ENCODE data around the gene JARID2.

The JARID2 gene

DNA sequence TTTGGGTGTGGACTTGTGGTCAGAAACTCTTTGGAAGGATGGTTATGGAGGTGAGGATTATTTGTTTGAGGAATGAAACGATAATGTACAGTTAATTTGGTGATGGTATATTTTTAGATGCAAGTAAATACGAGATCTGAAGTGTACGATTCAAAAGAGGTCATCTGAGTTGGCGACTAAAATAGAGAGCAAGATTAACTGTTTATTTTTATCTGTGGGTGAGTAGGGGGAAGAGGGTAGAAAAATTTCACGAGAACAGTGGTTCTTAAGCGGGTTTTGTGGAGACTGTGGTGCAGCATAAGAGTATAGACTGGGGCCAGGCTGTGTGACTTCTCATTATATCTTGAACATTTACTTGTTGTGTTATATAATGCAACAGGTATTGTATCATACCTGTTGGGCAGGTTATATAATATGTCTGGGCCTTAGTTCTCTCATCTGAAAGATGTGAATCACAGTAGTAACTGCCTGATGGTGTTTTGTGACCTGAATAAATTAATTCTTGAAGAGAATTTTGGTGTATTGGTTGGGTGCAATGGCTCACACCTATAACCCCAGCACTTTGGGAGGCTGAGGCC, 171.2 kb downstream of the JARID2 start:
- DNase-seq (ENCODE audit: low read depth, low spot score): no peak

DNA sequence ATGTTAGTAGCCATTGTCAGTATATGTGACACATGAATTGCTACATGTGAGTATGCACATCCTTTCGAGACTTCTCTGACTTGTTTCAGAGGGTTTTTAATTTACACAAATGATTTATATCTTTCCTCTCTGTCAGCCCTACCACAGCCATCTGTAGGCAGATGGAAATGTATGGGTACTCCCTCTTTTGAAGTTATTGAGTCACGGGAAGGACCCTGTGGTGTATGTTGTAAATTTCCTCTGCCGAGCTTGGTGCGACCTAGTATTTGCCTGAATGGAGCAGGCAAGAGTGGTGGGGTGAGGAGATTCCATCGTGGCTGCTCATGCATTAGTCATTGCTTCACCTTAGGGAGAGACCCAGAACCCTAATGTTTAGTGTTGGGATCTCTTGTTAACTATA, 171.9 kb downstream of the JARID2 start:
- DNase-seq (ENCODE audit: low read depth, low spot score): no peak

DNA sequence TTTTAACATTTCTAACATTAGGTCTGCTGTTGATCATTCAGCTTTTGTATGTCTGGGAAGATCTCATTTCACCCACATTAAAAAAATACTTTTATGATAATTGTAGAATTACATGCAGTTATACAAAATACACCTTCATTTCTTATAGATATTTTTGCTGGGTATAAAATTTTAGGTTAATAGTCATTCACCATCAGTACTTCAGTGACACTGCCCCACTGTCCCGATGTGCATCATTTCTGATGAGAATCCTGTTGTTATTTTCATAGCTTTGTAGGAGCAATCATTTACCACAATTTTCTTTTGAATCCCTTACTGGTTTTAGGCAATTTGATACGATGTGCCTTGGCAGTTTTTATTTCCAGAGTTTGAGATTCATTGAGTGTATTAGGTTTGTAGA, 173.6 kb downstream of the JARID2 start:
- DNase-seq (ENCODE audit: low read depth, low spot score): no peak

DNA sequence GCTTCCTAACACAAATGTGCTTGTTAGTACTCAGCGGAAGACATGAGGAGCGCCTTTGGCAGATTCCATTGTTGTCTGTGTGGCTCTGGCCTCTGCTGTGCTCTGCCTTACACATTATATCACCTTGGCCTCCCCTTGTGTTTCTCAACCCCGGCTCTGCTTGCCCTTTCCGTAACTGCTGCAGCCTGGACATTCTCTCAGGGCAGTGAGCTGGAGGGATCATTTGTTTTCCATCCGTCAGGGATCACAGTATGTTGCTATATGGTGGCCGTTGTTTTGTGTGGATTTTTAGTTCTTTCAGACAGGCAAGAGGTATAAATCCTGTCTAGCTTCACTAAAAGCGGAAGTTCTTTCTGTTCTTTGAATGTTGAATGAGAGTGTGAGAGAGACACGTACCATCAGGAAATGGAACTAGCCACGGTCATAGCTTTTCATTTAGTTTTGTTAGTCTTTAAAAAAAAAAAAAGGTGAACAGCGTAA, 175.1 kb downstream of the JARID2 start:
- no peak for DNase-seq (ENCODE audit: low read depth, low spot score)

DNA sequence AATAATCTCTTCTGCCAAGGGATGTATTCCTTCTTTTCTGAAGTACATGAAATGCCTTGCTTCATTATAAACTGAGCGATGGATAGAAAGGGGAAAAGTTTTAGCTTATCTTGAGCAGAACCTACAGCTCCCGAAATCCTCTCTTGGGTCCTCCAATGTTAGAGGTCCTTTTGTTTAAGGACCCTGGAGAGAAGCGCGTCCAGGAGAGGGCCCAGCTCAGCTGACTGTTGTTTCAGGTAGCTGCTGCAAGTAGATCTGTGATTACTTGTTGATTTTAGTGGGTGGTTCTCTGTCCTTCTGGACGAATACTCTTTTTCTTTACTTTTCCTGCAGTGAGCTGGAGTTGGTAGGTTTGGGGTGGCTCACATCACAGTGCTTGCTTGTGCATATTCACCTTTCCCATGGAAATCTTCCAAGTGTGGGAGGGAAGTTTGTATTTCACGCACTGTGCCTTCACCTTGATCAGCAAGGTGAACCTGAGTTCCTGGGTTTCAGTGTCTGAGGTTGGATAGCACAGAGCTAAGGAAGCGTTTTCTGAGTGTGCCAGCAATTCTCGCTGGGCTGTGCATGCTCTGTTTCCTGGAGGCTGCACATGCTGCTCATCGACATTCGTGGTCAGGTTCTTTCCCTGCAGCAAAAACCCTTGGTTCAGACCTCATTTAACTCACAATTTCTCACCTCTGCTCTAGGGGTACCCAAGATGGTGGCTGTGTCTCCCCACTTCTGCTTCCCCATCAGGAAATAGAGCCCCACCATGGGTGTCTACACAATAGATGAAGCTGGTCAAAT, 176.3 kb downstream of the JARID2 start:
- no peak for DNase-seq (ENCODE audit: low read depth, low spot score)

DNA sequence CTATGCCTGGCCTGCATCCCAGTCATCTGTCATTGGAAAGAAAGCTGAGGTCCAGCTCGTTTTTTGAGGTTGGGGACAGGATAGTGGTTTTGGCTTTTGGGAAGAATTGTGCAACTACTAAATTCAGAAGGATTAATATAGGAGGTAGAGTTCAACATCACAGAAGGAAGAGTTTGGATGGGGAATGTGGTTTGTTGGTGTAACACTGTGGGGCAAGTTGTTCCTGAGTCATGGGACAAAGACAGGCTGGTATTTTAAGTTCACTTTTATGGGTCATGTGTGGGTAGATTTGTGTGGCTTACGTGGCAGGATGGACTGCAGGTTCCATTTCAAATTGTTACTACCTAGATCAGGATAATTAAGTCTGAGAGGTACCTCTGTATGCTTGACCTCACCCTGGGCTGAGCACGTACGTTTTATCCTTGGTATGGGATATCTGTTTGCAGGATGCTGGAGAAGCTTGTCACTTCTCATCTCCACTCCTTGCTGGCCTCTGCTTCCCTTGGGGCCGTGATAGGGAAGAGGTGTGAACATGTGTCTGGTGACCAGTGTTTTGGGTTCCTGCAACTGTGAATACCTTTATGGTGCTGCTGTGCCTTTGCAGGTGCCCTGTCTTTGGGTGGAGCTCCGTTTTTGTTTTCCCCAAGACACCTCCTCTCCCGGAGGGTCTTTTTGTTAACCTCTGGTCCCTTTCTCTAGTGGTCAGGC, 177.6 kb downstream of the JARID2 start:
- DNase-seq (ENCODE audit: low read depth, low spot score): no peak

DNA sequence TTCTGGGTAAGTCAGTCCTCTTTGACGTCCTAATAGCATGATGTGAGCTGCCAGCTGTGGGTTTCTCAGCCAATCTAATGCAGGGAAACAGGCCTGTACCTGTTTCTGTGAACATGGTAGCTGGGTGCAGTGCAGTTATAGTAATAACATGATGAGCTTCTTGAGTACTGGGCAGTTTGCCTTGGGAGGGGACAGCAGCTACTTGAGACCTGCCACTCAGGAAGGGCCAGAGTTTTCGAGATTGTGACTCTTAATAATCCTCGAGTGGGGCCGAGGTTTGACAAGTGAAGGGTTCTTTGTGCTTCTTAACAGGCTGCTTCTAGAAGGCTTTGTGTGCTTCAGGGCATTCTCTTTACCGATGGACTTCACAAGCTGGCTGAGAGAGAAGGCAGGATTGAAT, 180.1 kb downstream of the JARID2 start:
- DNase-seq (ENCODE audit: low read depth, low spot score): no peak

DNA sequence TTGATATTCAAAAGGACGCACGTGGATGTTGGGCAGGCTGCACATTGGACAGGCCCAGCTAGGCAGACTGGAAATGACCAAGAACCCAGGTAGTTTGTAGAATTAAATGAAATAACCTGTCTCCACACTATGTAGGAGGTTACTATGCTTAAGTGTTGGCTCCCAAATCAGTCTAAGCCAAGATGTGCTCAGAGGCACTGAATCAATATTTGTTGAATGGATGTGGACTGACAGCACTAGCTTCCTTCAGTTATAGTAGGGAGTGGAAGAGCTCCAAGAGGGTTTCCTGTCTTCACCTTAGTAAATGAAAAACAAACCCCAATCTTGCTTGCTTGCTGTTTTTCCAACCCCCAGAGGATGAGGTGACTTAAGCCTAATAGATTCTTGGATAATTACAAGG, 180.5 kb downstream of the JARID2 start:
- DNase-seq (ENCODE audit: low read depth, low spot score): no peak

DNA sequence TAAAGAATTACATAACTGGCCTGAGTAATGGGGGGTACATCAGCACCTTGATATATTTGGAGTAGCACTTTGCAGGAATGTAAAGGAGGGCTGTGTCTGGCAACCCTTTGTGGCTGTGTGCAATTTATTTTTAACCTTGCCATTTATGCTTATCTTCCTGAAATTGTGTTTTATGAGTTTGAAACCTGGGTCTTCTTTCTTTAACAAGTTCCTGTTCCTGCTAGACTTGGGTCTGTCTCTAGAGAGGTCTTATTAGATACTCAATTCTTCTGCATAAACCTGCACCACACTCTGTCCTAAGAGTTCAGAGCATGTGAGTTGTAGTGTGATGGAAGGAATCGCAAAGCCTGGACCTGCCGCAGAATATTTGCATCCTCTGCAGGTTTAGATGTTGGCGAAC, 181.0 kb downstream of the JARID2 start:
- no peak for DNase-seq (ENCODE audit: low read depth, low spot score)

DNA sequence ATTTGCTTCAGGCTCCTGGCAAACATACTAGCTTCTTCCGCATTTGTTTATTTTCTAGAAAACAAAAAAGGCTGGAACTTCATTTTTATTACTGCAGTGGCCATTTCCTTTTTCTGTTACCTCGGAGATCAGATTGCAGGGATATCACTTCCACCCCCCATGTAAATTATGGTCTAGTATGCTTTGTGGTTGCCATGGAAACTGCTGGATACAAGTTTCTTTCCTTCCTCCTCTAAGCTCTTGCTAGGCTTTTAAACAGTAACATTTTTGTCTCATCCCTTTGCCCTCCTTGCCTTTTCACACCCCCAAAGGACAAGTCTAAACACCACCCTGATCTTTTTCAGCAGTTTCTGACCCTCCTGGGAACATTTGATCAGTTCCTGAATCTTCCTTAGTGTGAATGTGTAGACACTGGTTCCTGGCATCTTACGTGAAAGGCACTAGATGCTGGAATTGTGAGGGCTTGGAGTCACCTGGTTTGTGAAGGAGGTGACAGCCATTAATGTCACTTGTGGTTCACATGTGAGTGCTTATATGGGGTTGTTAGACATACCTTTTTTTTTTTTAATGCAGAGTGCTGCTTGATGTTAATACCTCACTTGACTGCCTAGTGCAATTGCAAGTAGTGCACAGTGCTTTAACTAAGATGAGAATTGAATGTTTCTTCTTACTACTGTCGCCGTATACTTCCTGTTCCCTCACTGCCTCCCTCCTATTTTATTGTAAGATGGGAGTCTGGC, 181.6 kb downstream of the JARID2 start:
- no peak for DNase-seq (ENCODE audit: low read depth, low spot score)

DNA sequence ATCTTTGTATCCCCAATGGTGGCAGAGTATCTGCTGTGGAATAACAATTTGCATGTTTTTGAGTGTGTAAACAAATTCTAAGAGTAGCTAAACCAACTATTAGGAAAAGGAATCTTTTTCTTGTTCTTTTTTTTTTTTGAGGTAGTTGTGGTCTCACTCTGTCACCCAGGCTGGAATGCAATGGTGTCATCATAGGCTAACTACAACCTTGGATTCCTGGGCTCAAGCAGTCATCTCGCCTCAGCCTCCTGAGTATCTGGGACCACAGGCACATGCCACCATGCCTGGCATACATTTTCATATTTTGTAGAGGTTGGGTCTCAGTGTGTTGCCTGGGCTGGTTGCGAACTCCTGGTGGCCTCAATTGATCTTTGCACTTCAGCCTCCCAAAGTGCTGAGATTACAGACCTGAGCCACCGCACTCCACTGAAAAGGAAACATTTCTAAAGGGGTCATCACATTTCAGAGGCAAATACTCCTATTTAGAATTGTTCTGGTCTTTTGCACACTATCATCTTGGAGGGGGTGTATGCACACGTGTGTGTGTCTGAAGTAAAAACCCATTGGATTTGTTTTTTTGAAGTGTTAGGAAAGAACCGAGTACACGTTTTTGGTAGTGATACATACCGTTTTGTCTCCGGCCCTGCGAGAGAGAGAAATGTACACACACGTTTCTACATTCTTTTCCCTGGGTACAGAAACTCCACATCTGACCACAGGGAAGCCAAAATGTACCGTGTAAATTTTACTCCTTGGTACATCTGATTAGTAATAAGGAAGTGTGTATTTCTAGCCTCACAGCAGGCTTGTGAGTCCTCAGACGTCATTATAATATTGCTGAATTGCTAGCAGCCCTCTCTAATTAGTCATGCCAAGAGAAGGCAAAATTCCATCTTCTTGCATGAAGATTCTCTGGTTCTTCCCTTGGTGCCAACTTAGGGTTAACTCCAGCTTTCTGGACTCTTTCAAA, 183.6 kb downstream of the JARID2 start:
- DNase-seq (ENCODE audit: low read depth, low spot score): no peak

DNA sequence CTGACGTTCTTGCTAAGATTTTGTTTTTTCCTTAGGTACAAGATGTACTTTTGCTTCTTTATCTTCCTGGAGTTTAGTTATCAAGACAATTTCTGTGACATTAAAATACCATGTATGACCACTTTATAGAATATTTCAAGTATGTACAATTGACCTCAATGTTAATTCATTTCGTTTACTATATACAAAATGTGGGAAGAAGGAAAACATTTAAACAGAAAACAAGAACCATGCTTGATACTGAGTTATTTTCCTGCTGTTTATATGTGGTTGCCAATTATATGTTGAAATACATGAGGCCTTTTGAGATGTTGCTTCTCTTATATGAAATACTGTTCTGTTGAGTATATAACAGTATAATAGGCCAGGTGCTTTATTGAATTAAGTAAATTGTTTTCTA, 184.3 kb downstream of the JARID2 start:
- DNase-seq (ENCODE audit: low read depth, low spot score): no peak

DNA sequence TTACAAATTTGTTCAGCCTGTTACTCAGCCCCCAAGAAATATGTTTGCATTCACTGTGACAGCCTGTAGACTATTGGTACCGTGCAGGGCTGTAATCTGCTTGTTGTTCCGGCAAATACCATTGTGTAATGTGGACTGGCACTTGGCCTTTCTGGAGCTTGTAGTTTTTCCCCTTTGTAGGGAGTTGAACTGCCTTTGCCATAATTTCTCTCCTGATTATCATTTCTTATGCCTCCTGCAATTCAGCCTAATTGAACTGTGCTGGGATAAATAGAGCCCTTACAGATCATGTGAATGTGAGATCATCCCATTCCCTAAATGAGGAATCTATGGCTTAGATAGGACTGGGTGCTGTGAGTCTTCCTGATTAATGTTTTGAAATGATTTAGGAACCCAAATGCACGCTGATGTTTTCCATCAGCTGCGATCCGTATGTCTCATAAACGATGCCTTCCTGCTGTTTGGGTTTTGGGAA, 185.1 kb downstream of the JARID2 start:
- no peak for DNase-seq (ENCODE audit: low read depth, low spot score)

DNA sequence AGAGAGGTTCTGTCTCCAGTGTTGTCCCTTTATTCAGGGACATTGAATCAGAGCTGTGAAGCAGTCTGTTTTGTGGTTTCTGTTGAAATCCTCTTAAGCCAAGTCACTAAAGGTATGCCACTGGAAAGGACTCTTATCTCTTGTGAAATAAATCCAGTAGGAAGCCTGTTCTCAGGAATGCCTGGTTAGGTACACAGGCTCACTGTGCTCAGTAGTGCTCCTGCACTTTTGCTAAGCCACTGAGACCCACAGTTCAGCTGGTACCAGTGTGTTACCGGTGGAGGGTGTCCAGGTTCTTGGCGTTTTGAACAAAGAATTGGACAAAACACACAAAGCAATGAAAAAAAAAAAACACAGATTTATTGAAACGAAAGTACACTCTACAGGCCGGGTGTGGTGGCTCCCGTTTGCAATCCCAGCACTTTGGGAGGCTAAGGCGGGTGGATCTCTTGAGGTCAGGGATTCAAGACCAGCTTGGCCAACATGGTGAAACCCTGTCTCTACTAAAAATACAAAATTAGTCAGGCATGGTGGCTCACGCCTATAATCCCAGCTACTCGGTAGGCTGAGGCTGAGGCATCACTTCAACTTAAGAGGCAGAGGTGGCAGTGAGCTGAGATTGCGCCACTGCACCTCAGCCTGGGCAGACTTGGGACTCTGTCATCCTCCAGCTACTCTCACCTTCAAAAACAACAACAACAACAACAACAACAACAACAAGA, 186.1 kb downstream of the JARID2 start:
- DNase-seq (ENCODE audit: low read depth, low spot score): no peak

DNA sequence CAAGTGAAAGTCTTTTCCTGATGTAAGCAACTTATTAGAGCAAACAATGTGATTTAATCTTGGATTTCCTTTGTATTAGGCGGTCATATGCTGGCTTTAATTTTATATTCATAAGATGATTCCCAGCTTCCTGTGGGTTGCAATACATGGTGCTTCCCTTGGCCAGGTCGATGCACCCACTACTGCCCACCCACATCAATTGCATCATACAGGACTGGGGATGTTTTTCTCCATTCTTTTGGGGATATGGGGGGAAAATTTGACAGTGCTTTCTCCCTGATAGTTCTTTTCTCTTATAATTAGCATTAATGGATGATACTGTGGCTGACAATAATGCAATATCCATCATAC, 187.6 kb downstream of the JARID2 start:
- DNase-seq (ENCODE audit: low read depth, low spot score): no peak

DNA sequence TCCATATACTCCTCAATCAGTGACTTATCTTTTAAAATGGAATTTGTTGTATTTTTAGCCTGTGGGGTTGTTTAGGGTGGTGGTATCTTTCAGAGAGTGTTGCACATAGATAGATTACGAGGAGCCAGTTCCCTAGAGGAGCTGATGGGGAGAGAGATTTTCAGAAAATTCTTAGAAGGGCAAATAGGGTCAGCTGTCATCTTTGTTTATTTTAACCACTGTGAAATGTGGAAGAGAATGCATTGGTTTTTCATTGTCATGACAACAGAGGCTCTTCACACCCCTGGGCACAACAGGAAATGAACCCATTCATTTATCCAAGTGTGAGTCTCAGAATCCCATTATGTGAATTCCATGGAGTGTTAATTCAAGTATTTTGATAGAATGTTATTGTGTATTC, 188.4 kb downstream of the JARID2 start:
- DNase-seq (ENCODE audit: low read depth, low spot score): no peak

DNA sequence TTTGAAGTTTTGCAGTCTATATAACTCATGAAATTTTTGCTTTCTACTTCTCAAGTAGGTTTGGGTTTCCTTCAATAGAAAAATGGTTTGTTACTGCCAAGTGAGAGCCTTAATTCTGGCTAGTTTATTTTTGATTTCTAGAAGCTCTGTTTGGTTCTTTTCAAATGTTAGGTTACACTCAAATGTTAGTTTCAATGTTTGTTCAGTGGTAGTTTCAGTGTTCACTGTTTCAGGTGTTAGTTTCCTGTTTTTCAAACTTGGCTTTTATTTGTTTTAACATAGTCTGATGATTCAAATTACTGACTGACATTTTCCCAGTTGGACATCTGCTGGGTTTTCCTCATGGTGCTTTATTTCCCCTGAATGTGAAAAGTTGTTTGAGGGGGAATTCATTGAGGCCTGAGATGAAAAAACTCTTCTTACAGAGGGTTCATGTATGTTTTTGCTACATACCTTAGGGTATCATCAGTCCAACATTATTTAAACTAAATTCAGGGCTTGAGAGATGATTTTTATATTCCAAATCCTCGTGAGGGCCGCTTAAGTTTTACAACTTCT, 189.0 kb downstream of the JARID2 start:
- no peak for DNase-seq (ENCODE audit: low read depth, low spot score)

DNA sequence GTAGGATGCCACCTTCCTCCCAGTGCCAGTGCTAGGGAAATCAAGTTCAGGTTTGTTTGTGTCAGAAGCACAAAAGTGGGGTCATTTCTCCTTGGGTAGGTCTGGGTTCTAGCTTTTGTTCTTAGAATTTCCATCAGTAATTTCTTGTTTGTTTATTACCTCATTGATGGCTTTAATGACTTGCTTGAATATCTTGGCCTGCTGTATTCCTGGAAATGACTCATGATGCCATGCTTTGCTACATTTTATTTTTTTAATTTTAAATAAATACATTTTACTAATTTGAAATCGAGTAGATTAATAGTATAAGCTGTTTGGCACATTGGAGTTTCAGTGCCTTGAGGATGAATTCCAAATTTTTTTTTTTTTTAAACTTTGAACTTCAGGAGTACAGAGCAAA, 189.6 kb downstream of the JARID2 start:
- DNase-seq (ENCODE audit: low read depth, low spot score): no peak

DNA sequence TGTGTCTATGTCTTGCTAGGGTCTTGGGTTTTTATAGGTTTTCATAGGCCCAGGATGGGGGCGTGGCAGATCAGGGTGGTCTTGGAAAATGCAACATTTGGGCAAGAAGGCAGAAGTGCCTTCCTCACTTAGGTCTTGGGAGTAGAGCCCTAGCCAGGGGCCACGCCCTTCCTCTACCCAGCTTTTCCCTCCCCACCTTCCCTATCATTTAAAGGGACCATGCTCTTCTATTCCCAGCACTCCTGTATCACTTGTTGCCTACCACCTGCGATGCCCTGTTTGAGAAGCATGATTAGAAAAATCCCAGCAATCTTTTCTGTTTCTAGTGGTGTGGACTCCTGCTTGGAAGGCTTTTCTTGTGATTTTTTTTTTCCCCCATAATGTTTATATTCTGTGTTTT, 190.6 kb downstream of the JARID2 start:
- DNase-seq (ENCODE audit: low read depth, low spot score): no peak

DNA sequence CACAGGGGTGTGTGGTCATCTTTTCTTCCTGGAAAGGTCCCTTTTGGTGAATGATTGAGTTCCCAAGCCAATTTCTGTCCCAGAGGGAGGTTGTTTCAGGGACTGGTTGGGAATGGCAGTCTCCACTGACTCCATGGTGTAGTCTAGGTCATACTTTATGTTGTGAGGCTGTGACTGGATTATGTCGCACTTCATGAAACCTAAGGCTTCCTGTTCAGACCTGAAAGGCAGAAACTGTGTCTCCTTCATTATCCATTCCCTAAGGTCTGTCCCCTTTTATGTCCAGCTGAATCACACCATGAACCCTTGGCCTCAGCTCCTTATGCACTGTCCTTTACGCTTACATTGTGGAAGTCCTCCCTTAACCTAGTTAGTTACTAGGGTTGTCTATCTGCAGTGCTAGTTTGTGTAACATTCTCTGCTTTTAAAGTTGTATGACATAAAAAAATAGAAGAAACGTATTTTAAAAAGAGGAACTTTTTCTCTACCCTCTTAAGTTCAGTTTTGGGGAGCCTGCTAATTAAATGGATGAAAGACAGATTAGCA, 191.3 kb downstream of the JARID2 start:
- DNase-seq (ENCODE audit: low read depth, low spot score): no peak
